Measurements from ENCODE around the gene FURIN.
"Not testable (repeated sequence)": the region's sequence is repeated elsewhere in the genome, so short reads cannot be mapped to it uniquely, and the experiment has no call there.

The FURIN gene

DNA sequence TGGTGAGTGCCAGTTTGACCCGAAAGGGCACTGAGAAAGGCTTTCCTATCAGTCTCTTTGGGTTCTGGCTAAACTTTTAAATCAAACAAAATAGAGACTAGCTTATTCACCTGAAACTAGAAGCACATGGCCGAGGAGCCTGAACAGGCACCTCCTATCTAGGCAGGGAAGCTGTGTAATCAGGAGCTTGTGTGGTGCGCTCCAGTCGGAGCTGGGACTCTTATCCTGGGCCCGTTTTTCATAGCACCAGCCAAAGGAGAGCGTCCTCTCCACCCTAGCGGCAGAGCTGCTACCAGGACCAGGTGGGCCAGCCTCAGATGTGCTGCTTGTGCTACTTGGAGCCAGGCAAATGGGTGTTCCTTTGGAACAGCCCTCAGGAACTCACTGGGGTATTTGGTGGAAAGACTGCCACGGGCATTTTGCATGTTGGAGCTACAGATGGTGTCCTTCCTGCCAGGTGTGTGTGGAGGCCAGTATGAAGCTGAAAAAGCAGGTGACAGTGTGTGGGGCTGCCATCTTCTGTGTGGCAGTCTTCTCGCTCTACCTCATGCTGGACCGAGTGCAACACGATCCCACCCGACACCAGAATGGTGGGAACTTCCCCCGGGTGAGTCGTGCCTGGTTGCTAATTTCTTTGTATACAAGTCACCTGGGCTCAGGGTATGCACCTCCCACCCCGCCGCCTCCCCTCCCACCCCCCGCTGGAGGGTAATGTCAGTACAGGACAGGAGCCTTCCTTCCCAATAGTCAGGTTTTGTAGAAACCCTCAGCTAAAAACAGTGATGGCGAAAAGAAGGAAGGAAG is 35.5 kb downstream of the FURIN start:
- DNase-seq = peak; percentile 75

DNA sequence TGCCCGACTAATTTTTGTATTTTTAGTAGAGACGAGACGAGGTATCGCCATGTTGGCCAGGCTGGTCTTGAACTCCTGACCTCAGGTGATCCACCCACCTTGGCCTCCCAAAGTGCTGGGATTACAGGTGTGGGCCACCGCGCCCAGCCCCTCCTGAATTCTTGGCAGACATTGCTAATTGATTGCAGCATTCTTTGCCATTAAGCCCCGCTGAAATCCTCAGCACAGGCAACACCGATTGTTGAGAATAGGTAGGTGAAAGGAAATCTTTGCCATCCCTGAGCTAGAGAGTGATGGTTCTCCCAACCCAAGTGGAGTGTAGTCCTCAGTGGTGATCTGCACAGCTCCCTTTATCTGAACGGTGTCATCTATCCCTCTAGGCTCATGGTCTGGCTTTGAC is 36.4 kb downstream of the FURIN start:
- no peak for DNase-seq

DNA sequence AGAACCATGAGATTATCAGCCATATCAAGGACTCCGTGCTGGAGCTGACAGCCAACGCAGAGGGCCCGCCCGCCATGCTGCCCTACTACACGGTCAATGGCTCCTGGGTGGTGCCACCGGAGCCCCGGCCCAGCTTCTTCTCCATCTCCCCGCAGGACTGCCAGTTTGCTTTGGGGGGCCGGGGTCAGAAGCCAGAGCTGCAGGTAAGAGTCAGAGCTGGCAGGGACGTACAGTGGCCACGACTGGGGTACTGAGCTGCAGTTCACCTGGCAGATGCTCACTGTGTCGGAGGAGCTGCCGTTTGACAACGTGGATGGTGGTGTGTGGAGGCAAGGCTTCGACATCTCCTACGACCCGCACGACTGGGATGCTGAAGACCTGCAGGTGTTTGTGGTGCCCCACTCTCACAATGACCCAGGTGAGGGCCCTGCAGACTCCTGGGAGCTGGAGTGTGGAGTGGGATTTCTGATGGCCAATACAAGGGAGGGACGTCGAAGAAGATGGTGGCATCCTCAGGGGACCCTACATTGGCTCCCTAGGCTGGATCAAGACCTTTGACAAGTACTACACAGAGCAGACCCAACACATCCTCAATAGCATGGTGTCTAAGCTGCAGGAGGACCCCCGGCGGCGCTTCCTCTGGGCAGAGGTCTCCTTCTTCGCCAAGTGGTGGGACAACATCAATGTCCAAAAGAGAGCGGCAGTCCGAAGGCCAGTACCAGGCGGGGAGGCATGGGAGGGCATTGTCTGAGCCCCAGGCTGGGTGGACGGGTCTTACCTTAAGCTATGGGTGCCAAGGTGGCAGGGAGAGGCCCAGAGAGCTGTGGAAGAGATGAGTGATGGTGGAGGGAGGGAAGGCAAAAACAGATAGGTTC is 37.2 kb downstream of the FURIN start:
- DNase-seq = no peak

DNA sequence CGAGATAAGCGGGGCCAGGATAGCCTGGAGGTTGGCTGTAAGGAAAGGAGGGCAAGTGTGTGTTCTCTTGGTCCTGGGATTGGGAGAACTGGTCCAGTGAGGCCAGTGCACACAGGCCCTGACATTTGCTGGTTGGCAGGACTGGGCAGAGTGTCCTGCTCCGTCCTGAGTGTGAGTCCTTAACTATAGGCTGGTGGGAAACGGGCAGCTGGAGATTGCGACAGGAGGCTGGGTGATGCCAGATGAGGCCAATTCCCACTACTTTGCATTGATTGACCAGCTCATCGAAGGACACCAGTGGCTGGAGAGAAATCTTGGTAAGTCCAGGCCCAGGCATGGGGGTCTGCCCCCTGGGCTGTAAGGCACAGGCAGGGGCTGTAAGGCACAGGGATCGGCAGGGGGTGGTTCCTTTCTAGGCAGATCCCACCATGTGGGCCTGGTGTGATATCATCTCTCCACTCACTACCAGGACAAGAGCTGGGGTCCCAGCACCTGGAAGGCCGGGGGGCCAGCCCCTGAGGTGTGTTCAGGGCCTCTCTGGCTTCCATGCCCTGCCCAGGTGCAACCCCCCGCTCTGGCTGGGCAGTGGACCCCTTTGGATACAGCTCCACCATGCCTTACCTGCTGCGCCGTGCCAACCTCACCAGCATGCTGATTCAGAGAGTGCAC is 37.9 kb downstream of the FURIN start:
- DNase-seq = no peak

DNA sequence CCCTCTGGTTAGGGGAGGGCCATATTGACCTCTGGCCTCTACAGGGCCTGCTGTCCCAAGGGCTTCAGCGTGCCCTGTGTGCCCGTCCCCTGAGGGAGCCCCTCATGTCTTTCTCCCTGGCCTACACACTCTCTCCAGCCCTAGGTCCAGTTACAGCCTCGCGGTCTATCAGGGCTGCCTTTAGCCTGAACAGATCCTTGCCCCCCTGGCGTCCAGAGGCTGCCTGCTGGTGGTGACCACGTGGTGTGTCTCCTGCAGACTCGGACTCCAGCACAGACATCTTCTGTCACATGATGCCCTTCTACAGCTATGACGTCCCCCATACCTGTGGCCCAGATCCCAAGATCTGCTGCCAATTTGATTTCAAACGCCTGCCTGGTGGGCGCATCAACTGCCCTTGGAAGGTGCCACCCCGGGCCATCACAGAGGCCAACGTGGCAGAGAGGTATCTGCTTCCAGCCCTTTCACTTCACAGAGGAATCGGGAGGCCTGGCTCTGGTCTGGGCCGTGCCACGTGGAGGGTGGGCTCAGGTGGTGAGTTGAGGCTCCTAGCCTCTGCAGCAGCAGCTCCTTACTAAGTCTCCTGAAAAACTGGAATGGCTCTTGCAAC is 38.8 kb downstream of the FURIN start:
- DNase-seq = no peak

DNA sequence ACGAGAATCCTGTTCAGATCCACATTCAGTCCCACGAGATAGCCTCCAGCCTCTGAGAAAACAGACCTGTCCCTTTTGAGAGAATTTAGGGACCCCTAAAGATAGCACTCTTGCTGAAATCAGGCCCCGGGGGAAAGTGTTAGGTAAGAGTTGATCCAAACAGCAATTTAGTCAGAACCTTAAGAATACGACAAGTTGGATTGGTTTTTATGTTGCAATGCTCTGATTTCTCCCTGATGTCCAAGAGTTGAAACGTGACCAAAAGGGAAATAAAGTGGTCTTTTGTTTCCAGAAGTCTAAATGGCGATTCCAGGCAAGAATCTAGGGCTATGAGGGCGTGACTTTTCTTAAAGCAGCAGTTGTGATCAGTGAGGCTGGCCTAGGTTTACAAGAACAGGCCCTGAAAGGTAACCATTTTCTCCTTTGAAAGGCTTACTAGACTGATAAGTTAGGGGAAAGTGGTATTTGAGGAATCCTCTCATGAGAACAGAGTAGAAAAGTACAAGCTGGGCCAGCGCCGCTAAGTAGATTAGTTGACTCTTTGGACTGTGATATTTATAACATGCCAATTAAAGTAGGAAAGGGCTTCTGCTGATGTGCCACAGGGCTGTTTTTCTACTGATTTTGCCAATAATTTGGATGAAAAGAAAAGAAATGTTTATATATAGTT is 39.6 kb downstream of the FURIN start:
- DNase-seq = no peak

DNA sequence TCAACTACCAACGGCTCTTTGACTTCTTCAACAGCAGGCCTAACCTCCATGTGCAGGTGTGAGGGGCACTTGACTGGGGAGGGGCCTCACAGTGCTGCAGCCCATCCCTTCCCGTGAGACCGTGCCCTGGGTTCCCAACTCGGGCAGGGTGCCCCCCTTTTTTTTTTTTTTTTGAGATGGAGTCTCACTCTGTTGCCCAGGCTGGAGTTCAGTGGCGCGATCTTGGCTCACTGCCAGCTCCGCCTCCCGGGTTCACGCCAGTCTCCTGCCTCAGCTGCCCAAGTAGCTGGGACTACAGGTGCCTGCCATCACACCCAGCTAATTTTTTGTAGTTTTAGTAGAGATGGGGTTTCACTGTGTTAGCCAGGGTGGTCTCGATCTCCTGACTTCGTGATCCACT is 41.1 kb downstream of the FURIN start:
- not testable (repeated sequence) for DNase-seq

DNA sequence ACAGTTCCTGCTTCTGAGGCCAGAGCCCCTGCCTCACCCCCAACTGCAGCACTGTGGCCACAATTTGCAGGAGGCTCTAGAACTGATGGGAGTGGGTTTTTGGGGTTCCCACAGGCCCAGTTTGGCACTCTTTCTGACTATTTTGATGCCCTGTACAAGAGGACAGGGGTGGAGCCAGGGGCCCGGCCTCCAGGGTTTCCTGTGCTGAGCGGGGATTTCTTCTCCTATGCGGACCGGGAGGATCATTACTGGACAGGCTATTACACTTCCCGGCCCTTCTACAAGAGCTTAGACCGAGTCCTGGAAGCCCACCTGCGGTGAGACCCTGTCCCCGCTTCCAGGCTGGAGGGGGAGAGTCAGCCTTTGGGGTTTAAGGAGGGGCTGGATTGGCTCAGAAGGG is 41.6 kb downstream of the FURIN start:
- DNase-seq = no peak

DNA sequence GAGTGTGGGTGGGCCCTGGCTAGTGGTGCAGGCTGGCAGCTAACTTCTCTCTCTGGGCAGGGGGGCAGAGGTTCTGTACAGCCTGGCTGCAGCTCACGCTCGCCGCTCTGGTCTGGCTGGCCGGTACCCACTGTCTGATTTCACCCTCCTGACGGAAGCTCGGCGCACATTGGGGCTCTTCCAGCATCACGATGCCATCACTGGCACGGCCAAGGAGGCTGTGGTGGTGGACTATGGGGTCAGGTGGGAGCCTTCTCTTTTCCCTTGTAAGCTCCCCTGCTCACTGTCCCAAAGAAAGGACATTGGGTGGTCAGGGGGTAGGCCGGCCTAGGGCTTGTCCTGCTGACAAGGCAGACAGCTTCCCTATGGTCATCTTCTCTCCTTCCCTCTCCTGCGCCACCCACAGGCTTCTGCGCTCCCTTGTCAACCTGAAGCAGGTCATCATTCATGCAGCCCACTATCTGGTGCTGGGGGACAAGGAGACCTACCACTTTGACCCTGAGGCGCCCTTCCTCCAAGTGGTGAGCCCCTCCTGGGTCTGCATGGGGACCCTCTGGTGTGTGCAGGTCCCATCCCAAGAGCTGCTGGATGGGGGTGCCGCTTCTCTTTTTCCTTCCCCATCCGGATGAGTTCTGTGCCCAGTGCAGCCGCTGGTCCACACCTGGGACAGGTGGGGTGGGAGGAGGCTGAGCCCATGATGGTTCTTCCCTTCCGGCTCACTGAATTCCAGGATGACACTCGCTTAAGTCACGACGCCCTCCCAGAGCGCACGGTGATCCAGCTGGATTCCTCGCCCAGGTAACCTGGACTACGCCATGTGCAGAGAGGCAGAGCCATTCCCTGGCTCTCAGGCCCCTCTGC is 42.3 kb downstream of the FURIN start:
- no peak for DNase-seq

DNA sequence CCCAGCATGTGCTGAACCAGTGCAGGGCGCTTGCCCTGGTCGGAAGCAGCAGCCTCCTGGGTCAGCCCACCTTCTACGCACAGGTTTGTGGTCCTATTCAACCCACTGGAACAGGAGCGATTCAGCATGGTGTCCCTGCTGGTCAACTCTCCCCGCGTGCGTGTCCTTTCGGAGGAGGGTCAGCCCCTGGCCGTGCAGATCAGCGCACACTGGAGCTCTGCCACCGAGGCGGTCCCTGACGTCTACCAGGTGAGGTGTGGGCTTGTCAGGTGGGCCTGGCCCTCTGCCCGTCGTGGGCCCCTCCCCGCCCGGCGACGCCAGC is 42.9 kb downstream of the FURIN start:
- DNase-seq = no peak

DNA sequence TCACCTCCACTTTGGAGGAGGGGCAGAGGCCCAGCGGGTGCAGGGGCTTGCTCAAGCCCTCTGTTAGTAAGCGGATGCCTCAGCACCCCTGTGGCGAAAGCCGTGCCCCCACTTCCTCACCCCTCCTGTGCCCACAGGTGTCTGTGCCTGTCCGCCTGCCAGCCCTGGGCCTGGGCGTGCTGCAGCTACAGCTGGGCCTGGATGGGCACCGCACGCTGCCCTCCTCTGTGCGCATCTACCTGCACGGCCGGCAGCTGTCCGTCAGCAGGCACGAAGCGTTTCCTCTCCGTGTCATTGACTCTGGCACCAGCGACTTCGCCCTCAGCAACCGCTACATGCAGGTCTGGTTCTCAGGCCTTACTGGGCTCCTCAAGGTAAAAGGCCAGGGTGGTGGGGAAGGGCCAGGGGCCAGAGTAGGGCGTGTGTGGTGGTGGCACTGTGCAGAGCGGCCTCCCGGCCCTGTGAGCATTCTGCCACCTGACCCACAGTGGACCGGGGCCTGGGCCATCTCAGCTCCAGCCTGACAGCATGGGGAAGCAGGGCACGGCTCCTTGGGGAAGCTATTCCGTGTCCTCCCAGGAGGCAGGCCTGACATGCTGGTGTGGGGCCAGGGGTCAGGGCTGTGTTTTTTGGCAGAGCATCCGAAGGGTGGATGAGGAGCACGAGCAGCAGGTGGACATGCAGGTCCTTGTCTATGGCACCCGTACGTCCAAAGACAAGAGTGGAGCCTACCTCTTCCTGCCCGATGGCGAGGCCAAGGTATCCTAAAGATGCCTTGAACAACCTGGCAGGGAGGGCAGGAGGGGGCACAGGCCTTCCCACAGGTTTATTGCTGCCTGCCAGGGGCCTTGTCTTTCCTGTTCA is 43.8 kb downstream of the FURIN start:
- no peak for DNase-seq

DNA sequence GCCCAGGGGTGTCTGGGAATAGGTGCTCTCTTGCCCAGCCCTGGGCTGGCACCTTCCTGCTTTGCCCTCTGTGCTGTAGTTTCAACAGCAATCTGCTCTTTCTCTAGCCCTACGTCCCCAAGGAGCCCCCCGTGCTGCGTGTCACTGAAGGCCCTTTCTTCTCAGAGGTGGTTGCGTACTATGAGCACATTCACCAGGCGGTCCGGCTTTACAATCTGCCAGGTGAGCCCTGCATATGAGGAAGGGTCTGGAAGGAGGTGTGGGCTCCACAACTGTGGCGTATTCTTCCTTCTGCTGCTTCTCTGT is 44.3 kb downstream of the FURIN start:
- no peak for DNase-seq

DNA sequence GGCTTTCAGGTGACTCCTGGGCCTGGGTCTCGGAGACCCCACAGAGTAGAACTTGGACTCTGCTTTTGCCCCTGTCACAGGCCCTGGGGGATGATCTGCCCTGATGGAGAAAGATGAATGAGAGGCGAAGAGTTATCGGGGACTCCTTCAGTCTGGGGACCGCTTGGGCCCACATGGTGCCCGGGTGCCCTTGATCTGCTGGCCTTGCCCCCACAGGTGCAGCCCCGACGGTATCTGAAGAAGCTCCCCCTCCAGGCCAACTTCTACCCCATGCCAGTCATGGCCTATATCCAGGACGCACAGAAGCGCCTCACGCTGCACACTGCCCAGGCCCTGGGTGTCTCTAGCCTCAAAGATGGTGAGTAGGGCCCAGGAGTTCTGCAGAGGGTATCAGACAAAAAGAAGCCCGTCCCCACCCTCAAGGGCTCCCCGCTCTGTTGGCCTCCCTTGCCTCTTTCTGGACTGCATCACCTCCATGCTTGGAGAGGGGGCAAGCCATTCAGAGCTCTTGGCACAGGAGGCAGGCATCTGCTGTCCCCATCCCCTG is 45.1 kb downstream of the FURIN start:
- DNase-seq = no peak

DNA sequence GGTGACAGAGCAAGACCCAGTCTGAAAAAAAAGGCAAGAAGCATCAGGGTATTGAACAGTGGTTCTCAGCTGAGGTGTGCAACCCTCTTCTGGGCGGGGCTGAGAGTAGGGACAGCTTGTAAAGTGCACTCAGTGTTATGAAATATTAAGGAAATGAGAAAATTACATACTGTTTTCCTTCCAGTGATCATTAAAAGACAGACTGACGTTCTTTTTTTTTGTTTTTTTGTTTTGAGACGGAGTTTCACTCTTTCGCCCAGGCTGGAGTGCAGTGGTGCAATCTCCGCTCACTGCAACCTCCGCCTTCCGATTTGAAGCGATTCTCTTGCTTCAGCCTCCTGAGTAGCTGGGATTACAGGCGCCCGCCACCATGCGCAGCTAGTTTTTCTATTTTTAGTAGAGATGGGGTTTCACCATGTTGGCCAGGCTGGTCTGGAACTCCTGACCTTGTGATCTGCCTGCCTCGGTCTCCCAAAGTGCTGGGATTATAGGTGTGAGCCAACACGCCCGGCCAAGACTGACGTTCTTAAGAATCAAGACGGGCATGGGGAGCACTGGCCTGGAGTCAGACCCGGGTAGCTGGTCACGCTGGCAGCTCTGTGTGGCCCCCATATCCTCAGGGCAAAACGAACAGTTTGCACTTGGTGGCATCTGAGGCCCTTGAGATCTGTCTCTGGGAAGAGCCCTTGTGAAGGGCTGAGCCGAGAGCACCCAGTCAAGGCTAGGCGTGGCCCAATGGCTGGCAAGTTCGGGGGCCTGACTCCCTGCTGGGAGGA is 46.1 kb downstream of the FURIN start:
- no peak for DNase-seq

DNA sequence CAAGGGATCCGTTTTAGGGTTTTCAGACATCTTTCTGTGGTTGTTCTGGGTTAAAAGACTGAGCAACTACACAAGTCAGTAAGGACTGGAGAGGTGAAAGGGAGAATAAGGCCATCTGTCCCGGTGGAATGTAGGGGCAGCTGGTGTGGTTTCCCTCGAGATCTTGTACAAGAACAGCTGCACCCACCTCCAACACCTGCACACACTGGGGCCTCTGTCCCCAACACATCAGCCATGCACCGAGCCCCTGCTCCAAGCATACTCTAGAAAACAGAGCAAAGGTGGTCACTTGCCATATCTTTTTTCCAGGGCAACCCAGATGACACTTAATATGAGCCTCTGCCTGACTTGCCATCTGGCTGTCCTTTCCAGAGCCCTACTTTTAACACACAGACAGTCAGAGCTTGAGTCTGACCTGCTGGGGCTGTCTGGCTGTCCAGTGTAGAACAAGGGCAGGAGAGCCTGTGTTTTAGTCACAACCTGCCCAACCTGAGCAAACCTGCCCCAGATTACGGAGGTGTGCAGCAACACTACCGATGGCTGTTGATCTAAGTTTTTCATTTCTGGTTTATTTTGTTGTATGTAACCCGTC is 46.9 kb downstream of the FURIN start:
- DNase-seq = no peak

DNA sequence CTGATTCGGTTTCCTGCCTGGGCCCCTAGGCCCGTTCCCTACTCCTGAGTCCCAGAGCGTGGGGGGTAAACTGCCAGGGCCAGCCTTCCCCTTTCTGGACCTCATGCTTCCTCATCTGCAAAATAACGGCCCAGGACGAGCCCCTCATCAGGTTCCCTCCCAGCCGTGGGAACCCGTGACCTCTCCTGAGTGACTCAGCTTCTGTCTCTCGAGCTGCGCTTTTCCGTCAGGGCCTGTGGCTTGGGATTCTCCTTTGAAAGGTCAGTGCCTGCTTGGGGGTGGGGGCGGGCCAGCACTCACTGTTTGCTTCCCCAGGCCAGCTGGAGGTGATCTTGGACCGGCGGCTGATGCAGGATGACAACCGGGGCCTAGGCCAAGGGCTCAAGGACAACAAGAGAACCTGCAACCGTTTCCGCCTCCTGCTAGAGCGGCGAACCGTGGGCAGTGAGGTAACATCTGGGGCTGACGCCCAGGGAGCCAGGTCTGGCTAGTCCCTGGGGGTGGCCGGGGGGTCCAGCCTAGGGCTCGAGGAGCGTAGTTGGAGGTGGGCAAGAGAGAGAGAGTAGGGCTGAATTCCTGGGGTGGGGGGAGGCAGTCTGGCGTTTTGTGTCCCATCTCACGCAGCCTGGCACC is 47.5 kb downstream of the FURIN start:
- no peak for DNase-seq

DNA sequence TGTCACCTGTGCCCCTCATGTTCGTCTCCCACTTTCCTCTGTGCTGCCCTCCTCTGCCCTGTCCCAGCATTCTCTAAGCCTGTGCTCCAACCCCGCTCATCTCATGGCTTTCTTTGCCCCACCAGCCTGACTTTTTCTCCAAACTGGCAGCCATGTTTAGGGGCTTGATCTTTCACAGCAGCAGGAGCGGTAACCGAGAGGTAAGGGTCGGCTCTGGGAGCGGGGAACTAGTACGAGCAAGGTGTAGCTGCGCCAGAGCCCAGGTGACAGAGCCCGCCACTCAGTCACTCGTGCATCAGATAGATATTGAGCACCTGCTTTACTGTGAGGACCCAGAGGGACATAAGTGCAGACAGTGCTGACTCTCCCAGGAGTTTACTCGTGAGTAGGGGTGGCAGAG is 48.1 kb downstream of the FURIN start:
- no peak for DNase-seq

DNA sequence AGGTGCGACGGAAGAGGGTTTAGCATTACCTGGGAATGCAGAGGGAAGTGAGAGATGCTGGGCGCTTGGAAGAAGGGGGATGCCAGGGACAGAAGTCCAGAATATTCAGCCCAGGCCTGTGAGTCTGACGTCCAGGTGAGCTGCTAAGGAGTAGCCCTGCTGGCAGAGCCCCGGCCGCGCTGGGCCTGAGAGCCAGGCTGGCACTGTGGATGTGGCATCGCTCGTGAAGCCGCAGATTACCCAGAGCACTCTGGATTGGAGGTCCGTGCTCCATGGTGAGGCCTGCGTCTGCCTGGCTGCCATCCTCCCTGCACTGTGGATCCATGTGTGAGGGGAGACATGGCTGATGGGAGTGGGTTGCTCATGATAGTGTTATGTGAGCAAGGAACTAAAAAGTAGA is 49.2 kb downstream of the FURIN start:
- no peak for DNase-seq
